Head of caudate nucleus (tissue), 42 donors: ENCODE measurements around the gene BEST4.
"Not testable (repeated sequence)": the region's sequence is repeated elsewhere in the genome, so short reads cannot be mapped to it uniquely, and the experiment has no call there.

Experiments used
- DNase-seq, 42 donors: peaks; one replicate each; pipeline versions ENCODE4 v3.0.0 to v3.0.0-alpha.2; 2020 to 2021; ENCODE audit warnings: mixed read lengths in 7 of 42
- intact Hi-C: fragments of 100-400 bp; cut with DNase I; formaldehyde crosslinking; loops from one replicate; pipeline ENCODE4 v1.15.0; 2022

BEST4 gene

DNA sequence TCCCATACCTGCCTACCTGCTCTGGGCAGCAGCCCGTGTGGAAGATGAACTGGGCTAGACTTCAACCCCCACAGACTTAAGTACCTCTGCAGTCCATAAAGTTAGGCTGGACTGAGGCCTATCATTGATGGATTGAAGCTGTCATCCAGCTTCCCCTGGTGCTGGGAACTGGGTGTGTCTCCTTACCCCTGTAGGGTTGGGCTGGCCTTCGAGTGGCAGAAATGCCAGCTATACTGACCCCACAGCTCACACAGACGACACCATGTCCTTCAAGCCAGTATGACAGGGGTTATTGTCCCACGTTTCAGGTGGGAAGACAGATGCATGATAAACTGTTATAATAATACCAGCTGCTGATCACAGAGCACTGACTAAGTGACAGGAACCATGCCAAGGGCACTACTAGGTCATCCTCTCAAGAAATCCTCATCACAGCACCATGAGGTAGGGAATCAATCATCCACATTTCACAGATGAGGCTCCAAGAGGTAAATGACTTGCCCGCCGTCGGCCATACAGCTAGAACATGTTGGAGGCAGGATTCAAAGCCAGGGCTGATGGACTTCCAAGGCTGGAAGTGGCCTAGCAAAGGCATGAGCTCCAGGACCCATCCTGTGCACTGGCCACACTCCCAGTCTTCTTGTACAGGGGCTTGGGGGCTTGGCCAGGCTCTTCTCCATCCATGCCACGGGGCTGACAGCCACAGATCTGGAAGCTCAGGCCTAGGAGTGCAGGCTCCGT is at the start of gene BEST4:
TSS of gene BEST4 (minus strand) at position 51 of the 741 bp plus-strand sequence. CDS start 465 bp downstream, outside the sequence.
- peak in 1 of 42 donors; percentile 2 for DNase-seq
- intact Hi-C loops = no loop called here

DNA sequence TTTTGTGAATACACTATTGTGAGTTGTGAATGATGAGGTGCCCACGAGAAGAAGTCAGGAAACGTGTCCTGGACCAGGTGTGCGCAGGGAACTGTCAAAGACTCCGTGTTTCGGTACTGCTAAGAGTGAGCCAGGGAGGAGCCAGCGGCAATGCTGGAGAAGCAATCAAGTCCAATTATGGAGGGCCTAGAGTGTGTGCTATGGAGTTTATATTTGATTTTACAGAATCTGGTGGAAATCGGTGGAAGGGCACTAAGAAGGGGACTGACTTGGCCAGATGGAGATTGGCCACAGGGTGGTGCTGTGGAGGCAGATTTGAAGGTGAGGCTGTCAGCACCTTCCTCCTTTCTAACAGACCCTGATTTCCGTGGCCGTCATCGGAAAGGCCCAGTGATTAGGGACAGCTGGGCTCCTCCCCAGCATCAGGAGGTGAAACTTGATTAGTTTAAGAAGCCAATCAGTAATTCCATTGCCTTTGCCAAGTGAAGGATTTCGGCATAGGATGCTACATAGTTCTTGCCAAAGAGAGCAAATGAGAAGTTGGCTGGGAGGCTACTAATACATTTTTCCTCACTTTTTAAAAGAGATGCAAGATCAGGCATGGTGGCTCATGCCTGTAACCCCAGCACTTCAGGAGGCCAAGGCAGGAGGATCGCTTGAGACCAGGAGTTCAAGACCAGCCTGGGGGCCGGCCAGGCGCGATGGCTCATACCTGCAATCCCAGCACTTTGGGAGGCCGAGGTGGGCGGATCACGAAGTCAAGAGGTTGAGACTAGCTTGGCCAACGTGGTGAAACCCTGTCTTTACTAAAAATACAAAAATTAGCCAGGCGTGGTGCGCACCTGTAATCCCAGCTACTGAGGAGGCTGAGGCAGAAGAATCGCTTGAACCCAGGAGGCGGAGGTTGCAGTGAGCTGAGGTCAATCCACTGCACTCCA is 48.0 kb upstream of the BEST4 start:
- DNase-seq = peak; percentile 68 to 94 (median 88)
- intact Hi-C loops = loop anchor here (10.0 kb wide), 2 partner anchors 169 to 469 kb away; no protein-coding TSS in a partner anchor

DNA sequence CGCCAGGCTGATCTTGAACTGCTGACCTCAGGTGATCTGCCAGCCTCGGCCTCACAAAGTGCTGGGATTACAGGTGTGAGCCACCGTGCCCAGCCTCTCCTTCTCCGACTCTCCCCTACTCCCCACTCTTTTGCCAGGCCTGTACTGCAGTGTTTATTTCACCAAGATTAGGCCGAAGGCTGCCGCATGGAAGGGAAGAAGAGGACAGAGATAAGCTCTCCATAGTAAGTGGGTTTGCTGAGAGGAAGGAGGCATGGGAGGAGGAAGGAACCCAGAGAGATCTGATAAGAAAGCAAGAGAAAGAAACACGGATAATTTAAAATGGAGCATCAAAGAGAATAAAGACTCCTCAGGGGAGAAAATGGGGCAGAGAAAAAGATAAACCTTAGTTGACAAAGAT is 46.4 kb upstream of the BEST4 start:
- DNase-seq = no peak
- intact Hi-C loops = loop anchor here (10.0 kb wide), 2 partner anchors 170 to 470 kb away; no protein-coding TSS in a partner anchor

DNA sequence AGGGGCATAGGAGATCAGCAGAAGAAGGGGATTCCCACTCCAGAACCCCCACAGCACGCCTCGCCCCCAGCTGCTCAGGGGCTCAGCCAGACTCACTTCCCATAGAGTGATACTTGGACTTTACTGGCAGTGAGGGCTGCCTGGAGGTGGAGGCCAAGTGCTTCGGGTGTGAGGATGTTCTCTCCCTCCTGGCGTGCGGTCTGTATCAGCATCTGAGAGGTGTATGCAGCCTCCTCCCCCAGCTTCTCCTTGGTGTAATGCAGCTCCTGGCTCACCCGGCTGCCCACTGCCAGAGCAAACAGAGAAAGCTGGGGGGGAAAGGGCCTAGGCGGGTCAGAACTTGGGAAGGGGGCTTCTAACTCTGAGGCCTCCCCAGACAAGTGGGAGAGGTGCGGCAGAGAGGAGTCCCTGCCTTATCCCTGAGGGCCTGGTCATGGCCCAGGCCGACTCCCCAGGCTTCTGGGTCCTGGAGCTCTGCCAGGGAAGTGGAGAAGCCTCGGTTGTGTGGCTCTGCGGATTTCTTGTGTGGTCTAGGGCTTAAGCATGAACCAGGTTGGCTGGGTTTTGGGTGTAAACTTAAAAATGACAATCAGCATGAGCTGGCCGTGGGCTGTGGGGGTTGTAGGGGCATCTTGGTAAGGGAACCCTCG is 44.2 kb upstream of the BEST4 start:
- no peak for DNase-seq
- intact Hi-C loops = loop anchor here (10.0 kb wide), 2 partner anchors 173 to 473 kb away; no protein-coding TSS in a partner anchor

DNA sequence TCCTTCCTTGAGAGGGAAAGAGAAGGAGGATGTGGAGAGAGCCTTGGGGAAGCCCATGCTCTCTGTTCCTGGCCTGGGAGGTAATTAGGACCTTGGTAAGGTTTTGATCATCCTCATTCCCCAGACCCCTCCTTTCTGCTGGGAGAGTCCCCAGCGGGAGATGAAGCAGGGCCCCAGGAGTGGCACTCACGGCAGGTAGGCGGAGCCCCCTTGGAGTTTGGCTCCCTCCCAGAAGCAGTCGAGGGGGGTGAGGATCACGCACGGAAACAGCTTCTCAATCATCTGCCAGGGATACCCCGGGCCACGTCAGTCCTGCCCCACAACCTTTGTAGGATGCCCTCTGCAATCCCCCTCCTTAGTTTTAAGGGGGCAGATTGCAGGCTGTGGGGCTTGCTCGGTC is 43.5 kb upstream of the BEST4 start:
- intact Hi-C loops = loop anchor here (10.0 kb wide), 2 partner anchors 173 to 473 kb away; no protein-coding TSS in a partner anchor
- DNase-seq = no peak

DNA sequence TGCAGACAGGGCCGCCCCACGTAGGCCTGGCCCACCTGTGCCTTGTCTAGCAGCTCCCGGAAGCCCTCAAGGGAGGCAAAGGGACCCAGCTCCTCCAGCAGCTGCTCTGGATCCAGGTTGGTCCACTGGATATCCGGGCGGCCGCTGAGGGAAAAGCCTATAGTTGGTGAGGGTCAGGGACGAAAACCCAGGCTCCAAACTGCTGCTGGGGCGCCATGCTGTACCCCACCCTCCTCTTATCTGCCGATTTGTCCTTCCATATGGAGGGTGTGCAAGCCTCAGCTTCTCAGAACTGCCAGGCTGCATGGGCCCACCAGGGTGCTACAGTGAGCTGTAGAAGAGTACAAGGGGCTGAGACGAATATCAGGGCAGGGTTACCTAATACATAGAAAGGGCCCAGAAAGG is 42.9 kb upstream of the BEST4 start:
- intact Hi-C loops = loop anchor here (10.0 kb wide), 2 partner anchors 174 to 474 kb away; no protein-coding TSS in a partner anchor
- DNase-seq = no peak

DNA sequence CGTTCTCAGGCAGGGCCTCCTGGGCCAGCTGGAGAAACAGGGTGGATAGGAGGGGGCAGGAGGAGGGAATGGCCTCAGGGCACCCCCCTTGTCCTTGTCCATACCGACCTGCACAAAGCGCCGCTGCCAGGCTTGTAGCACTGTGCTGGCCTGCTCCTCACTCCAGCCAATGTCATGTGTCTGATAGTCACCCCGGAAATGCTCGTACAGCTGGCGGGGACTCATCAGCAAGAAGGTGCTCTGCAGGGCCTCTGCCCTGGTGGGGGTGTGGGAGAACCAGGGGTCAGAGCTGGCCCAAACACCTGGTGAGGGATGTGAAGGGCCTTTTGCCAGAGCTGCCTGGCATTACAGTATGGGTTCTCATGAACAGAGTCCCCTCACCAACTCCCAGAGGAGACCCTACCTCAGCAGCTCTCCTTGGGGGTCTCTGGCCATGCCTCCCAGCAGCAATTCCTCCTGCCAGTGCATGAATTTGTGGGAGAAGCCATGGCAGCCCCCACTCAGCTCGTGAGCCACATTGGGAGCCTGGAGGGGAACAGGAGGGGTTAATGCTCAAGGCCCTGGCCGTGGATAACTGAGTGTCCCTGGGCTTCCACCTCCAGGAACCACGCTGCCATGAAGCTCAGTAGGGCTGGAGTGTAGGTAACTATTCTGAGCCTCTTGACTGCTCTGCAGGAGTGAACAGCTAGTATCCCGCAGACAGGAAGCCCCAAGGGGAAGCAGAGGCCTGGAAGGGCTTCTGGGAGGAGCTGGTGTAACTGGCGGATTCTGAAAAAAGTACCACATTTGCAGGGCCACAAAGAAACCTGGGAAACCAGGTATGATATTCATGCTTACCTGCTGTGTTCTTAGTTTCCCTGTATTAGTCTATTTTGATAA is 41.8 kb upstream of the BEST4 start:
- DNase-seq = peak in 1 of 42 donors; percentile 26
- intact Hi-C loops = loop anchor here (10.0 kb wide), 2 partner anchors 175 to 475 kb away; no protein-coding TSS in a partner anchor

DNA sequence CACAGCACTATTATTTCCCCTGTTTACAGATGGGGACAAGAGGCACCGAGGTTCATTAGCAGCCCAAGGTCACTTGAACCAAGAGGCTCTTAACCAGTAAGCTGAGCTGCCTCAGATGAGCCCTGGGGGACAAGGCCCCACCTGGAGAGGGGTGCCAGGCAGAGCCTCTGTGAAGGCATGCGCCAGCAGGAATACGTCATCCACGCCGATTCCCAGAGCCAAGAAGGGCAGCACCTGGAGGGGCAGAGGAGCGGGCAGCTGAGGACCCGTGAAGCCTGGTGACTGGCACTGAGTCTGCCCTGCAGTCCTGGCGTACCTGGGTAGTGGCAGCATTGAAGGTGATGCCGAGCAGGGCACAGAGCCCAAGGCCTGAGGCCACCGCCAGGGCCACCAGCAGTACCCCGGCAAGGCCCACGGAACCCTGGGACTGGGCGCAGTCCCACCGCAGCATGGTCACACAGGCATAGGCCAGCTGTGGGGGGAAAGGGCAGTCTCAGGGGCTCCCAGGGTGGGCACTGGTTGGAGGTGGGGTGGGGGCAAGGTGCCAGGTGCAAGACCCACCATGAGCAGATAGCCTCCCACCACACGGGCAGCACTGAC is 41.0 kb upstream of the BEST4 start:
- peak in 1 of 42 donors; percentile 9 for DNase-seq
- intact Hi-C loops = no loop called here

DNA sequence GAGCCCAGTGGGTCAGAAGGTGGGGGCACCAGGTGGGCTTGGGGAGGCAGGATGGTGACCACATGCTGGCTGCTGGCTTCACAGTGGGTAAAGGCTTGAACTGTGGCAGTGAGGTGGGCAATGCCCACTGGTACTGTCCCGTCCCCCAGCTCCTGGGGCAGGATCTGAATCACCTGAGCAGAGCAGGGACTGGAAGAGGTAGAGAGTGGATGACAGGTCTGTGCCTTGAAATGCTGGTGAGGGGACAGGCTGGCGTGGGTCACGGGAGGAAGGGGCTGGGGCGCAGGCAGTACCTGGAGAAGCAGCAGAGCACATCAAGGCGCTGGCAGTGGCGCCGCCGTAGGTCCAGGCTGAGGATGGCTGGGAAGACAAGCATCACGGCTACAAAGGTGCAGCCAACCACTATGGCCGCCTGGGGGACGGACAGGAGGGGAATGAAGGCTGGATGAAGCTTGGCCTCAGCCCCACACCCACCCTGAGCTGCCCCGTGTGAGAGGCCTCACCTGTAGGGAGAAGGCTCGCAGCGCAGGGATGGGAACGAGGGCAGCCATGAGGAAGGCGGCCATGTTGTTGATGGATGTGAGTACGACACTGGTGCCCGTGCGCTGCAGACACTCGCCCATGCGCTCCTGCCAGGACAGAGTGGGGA is 40.2 kb upstream of the BEST4 start:
- intact Hi-C loops = no loop called here
- DNase-seq = peak in 1 of 42 donors; percentile 21

DNA sequence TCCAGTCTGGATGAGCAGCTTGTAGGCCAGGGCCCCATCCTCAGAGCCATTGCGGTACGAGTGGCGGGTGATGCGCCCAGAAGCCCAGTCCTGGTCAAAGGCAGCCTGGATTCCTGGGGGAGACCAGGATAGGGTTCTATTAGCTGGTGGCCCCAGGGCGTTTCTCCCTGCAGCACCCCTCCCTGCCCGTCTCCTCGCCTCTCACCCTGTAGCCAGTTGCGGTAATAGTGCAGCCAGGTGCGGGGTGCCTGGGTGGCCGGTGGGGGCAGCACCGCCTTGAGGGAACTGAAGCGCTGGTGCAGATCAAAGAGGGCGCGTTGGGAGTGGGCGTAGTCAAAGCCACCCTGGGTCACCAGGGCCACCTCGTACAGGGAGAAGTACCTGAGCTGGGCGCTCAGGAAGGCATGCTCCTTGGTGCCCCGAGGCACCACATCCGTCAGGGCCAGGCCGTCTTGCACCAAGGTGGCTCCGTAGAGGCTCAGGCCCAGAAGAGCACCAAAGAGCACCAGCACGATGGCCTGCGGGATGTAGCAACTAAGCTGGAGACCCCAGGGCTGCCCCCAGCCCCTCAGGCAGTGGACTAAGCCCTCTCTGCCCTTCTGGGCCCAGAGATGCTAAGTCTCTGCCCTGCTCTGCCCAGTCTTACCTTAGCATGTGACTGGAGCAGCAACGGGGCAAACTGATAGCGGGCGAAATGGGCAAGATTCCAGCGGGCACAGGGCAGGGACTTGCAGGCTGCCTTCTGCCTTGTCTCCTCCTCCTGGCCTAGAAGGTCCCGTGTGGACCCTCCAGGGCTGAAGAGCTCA is 39.4 kb upstream of the BEST4 start:
- peak in 1 of 42 donors; percentile 20 for DNase-seq
- intact Hi-C loops = no loop called here

DNA sequence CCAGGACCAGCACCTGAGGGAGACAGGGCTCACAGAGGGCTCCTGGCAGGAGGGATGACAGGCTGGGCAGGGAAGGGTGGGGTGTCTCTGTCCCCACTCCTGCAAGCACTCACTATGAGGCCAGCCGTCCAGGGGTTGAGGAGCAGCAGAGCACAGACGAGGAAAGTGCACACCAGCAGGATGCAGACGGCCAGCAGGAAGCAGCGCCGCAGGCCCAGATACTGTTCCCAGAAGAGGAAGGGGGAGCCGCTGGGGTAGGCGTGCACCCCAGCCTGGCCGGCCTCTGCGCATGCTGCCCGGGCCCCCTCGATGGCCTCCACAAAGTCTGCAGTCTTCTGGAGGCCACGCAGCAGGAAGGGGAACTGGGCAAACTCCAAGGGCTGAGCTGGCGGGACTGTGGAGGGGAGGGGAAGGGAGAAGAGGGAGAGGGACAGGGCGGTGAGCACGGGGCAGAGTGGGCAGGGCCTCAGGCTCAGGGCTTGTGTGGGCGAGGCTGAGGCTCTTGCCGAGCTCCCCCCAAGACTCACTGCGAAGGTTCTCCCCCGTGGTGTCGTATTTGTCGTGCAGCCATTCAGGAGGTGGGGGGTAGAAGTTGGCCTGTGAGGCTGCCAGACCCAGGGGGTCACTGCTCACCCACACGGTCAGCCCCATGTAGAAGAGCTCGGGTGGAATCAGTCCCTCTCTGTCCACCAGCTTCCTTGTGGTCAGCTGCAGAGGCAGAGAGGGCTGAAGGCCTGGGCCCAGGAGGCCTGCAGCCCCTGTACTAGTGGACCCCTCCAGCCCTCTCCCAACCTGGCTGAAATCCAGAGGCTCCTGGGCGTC is 38.6 kb upstream of the BEST4 start:
- intact Hi-C loops = no loop called here
- DNase-seq = peak in 24 of 42 donors; percentile 32 to 64 (median 57)

DNA sequence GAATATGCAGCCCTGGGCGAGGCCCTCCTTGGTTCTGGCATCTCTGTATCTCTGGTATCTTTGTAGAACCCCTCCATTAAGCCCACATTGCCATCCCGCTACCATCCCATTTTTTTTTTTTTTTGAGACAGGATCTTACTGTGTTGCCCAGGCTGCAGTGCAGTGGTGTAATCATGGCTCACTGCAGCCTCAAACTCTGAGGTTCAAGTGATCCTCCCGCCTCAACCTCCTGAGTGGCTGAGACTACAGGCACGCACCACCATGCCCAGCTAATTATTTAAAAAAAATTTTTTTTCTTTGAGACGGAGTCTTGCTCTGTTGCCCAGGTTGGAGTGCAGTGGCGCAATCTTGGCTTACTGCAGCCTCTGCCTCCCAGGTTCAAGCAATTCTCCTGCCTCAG is 36.4 kb upstream of the BEST4 start:
- intact Hi-C loops = not testable (repeated sequence)
- DNase-seq = peak in 1 of 42 donors; percentile 10

DNA sequence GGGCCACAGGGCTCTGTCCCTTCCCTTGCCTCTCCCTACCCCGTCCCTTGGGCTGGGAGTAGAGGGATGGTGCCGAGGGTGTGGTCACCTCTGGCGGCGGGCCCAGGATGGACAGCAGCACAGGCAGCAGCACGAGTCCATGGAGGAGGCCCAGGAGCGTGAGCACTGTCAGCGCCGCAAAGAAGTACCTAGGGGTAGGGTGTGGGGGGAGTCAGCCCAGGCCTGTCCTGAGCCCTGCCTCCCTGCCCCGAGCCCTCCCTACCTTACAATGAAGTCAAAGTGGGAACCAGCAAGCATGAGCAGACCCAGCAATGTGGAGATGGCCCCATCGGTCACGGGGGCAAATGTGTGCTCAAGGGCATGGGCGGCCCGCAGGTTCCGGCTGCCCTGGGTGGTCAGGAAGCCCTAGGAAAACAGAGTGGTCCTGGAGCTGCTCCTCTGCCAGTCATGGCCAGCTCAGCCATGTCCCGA is 35.0 kb upstream of the BEST4 start:
- intact Hi-C loops = no loop called here
- DNase-seq = peak in 1 of 42 donors; percentile 26

DNA sequence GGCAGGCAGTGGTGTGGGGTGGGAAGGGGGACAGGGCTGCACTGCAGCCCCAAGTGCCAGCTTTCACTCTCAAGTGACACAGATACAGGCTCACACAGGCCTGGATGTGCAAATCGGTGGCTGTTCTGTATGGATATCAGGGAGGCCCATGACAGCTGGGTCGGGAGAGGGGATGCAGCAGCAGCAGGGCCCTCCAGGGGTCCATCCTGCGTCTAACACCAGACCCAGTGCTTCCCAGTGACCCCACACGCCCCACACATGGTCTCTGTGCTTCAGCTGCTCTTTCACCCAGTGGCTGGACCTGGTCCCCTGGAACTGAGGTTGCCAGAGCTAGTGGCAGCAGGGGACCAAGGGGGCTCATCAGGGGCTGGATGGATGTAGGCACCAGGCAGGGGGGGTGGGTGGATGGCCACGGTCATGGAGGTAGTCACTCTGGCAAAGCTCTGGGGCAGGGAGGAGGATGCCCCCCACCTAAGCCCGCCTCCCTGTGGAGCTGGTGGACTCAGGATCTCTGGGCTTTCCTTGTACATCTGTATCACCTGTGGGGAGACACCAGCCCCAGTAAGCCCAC is 34.2 kb upstream of the BEST4 start:
- peak in 2 of 42 donors; percentile 3 to 28 for DNase-seq
- intact Hi-C loops = no loop called here

DNA sequence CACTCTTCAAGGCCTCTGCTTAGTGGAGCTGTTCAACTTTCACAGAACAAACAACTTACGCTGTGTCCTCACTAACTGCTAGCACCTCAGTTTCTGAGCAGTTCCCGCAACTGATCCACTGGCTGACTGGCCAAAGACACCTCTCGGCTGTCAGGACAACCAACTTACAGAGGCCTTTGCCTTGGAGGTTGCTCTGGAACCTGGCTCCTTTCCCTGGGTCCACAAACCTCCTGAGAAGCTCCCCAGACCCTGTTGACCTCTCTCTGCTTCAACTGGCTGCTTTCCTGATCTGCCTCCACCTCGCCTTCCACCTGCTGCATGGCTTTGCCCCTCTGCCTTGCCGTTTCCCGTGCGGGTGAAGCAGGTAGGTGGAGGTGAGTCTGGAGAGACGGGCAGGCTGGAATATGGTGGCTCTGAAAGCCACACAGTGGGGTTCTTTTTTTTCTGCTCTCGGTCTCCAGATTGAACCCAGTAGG is 33.3 kb upstream of the BEST4 start:
- intact Hi-C loops = loop anchor here (2.0 kb wide), 1 partner anchor 20 kb away; the partner anchor contains the start of gene PLK3
- DNase-seq = peak in 1 of 42 donors; percentile 24
